Measurements from ENCODE around the gene NMRK1.

Gene NMRK1

GRCh38 chr9:75088646-75089372 is 854 bp upstream of the NMRK1 start:
- peak; percentile 63 for TF ChIP-seq CTCF (IDR thresholded peaks at IDR 0.05; ENCODE audit: low read depth, low read length, missing control alignments)
- H3K27me3 ChIP-seq (replicated peaks): no peaks in the 10 kb centered on the region
- H3K36me3 ChIP-seq (replicated peaks): no peaks in the 10 kb centered on the region
- DNase-seq: peak; percentile 47
- peak overlapping the region; percentile 49 for H3K27ac ChIP-seq
- peak overlapping the region; percentile 87 for H3K4me3 ChIP-seq (ENCODE audit: low read depth, low read length)
- in situ Hi-C loops (cut with HindIII; ENCODE audit: low pct_ligation_motif_present, low sequenced_read_pairs): no loop called here

GRCh38 chr9:75087289-75087823 is 599 bp downstream of the NMRK1 start:
- no peak for TF ChIP-seq CTCF (IDR thresholded peaks at IDR 0.05; ENCODE audit: low read depth, low read length, missing control alignments)
- H3K27me3 ChIP-seq (replicated peaks): no peaks in the 10 kb centered on the region
- in situ Hi-C loops (cut with HindIII; ENCODE audit: low pct_ligation_motif_present, low sequenced_read_pairs): no loop called here
- no peaks in the 10 kb centered on the region for H3K36me3 ChIP-seq (replicated peaks)
- peak overlapping the region; percentile 53 for H3K27ac ChIP-seq
- peak overlapping the region; percentile 97 for H3K4me3 ChIP-seq (ENCODE audit: low read depth, low read length)
- peak; percentile 26 for DNase-seq

GRCh38 chr9:75086541-75087288 is 1.2 kb downstream of the NMRK1 start:
- DNase-seq: no peak
- peak overlapping the region; percentile 97 for H3K4me3 ChIP-seq (ENCODE audit: low read depth, low read length)
- in situ Hi-C loops (cut with HindIII; ENCODE audit: low pct_ligation_motif_present, low sequenced_read_pairs): no loop called here
- TF ChIP-seq CTCF (IDR thresholded peaks at IDR 0.05; ENCODE audit: low read depth, low read length, missing control alignments): no peak
- no peaks in the 10 kb centered on the region for H3K36me3 ChIP-seq (replicated peaks)
- no peaks in the 10 kb centered on the region for H3K27me3 ChIP-seq (replicated peaks)
- peak overlapping the region; percentile 53 for H3K27ac ChIP-seq

GRCh38 chr9:75085640-75086039 is 2.3 kb downstream of the NMRK1 start:
- DNase-seq: no peak
- H3K27me3 ChIP-seq (replicated peaks): no peaks in the 10 kb centered on the region
- no peaks in the 10 kb centered on the region for H3K36me3 ChIP-seq (replicated peaks)
- no peak overlapping the region for H3K27ac ChIP-seq
- in situ Hi-C loops (cut with HindIII; ENCODE audit: low pct_ligation_motif_present, low sequenced_read_pairs): no loop called here
- no peak for TF ChIP-seq CTCF (IDR thresholded peaks at IDR 0.05; ENCODE audit: low read depth, low read length, missing control alignments)
- H3K4me3 ChIP-seq (ENCODE audit: low read depth, low read length): no peak overlapping the region

- TF ChIP-seq CTCF (IDR thresholded peaks at IDR 0.05; ENCODE audit: low read depth, low read length, missing control alignments): no peak
- no peak overlapping the region for H3K27ac ChIP-seq
- no peak for DNase-seq
- H3K36me3 ChIP-seq (replicated peaks): no peaks in the 10 kb centered on the region
- in situ Hi-C loops (cut with HindIII; ENCODE audit: low pct_ligation_motif_present, low sequenced_read_pairs): no loop called here
- no peak overlapping the region for H3K4me3 ChIP-seq (ENCODE audit: low read depth, low read length)
- no peaks in the 10 kb centered on the region for H3K27me3 ChIP-seq (replicated peaks)
Observed at GRCh38 chr9:75084081-75084672, 3.8 kb downstream of the NMRK1 start.

All from brain microvascular endothelial cell (primary cell).